GM12801 (cell line): ENCODE measurements around the gene ZFX.

Experiments used
- TF ChIP-seq, protein P1 (sequence below): IDR thresholded peaks from one replicate; pipeline ENCODE4 v1.5.1; 2011; ENCODE audit warnings: control low read depth; ENCODE audit not compliant: insufficient read length; ENCODE audit errors: extremely low read depth

The ZFX gene

DNA sequence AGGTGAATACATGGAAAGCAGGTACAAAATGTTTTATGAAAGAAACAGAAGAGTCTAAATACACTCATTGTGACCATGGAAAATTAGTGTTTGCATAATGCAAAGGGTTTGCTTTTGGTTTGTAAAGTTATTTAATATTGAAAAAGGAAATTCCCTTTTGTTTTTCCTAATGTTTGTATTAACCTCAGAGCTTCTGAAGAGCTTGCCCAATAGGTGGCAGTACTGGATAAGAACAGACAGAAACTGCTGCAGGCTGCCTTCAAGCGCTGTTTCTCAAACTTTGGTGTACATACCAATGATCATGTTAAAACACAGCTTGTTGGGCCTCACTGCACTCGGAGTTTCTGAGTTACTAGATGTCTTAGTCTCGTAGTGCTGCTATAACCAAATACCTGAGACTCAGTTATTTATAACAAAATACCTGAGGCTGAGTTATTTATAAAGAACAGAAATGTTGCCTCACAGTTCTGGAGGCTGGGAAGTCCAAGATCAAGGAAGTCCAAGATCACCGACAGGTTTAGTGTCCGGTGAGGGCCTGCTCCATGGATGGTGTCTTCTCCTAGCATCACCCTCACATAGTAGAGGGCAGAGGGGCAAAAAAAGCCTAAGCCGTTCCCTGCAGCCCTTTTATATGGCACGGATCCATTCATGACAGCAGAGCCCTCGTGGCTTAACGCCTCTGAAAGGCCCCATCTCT lies 110.2 kb downstream of the ZFX start:
- TF ChIP-seq, protein P1, sequence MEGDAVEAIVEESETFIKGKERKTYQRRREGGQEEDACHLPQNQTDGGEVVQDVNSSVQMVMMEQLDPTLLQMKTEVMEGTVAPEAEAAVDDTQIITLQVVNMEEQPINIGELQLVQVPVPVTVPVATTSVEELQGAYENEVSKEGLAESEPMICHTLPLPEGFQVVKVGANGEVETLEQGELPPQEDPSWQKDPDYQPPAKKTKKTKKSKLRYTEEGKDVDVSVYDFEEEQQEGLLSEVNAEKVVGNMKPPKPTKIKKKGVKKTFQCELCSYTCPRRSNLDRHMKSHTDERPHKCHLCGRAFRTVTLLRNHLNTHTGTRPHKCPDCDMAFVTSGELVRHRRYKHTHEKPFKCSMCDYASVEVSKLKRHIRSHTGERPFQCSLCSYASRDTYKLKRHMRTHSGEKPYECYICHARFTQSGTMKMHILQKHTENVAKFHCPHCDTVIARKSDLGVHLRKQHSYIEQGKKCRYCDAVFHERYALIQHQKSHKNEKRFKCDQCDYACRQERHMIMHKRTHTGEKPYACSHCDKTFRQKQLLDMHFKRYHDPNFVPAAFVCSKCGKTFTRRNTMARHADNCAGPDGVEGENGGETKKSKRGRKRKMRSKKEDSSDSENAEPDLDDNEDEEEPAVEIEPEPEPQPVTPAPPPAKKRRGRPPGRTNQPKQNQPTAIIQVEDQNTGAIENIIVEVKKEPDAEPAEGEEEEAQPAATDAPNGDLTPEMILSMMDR = no peak

DNA sequence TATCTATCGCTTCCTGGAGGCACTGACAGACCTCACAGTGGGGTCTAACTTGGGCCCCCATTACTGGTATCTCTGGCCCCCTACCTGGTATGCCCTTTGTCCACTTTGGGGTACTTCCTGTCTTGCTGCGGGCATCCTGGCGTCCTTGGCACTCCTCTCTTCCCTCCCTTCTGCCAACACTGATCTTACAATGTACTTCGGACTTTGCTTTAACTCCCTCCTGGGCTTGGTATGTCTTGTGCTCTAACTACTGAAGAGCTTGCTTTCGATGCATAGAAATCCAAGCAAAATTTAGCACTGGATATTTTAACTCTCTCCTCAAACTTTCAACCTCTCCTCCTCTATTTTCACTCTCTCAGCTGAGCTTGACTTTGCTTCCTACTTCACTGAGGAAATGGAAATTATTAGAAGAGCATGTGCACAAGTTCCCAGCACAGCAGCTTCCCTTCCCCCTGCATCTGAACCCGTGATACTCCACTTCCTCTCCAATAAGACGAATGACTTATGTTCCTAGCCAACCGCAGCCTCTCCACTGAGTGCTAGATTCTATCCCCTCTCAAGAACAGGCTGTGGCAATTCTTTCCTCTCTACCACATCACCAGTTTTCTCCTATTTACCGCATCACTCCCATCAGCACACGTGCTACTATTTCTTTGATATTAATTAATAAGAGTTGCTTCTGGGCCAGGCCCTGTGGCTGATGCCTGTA lies 111.5 kb downstream of the ZFX start:
- TF ChIP-seq, protein P1 = no peak

DNA sequence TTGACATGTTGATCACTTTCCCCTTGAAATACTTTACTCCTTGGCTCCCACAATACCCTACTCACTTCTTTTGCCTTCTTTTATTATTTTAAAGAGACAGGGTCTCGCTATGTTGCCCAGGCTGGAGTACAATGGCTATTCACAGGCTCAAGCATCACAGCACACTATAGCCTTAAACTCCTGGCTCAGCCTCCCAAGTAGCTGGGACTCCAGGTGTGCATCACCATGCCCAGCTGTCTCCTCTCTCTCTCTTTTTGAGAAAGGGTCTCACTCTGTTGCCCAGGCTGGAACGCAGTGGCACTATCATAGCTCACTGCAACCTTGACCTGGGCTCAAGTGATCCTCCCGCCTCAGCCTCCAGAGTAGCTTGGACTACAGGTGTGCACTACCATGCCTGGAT lies 112.8 kb downstream of the ZFX start:
- TF ChIP-seq, protein P1 = no peak

DNA sequence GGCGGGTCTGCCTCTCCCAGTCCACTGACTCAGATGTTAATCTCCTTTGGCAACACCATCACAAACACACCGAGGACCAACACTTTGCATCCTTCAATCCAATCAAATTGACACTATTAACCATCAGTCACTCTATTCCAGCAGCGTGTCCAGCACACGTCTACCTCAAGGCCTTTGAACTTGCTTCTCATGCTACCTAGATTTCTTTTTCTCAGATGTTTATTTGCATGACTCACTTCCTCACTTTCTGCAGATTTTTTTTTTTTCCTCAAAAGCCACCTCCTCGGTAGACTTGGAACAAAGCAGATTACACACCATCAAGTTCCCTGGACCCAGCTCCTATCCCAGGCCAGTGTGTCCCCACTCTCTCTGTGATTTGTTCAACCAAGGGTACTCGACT lies 114.9 kb downstream of the ZFX start:
- TF ChIP-seq, protein P1 = no peak
